ENCODE data around the gene CLEC2D.

DNA sequence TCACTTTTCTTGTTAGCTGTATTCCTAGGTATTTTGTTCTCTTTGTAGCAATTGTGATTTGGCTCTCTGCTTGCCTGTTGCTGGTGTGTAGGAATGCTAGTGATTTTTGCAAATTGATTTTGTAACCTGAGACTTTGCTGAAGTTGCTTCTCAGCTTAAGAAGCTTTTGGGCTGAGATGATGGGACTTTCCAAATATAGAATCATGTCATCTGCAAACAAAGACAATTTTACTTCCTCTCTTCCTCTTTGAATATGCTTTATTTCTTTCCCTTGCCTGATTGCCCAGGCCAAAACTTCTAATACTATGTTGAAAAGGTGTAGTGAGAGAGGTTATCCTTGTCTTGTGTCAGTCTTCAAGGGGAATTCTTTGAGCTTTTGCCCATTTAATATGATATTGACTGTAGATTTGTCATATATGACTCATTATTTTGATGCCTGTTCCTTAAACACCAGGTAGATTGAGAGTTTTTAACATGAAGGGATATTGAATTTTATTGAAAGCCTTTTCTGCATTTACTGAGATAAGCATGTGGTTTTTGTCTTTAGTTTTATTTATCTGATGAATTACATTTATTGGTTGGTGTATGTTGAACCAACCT is 36.7 kb downstream of the CLEC2D start:
- TF ChIP-seq, protein P1, sequence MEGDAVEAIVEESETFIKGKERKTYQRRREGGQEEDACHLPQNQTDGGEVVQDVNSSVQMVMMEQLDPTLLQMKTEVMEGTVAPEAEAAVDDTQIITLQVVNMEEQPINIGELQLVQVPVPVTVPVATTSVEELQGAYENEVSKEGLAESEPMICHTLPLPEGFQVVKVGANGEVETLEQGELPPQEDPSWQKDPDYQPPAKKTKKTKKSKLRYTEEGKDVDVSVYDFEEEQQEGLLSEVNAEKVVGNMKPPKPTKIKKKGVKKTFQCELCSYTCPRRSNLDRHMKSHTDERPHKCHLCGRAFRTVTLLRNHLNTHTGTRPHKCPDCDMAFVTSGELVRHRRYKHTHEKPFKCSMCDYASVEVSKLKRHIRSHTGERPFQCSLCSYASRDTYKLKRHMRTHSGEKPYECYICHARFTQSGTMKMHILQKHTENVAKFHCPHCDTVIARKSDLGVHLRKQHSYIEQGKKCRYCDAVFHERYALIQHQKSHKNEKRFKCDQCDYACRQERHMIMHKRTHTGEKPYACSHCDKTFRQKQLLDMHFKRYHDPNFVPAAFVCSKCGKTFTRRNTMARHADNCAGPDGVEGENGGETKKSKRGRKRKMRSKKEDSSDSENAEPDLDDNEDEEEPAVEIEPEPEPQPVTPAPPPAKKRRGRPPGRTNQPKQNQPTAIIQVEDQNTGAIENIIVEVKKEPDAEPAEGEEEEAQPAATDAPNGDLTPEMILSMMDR (conservative IDR thresholded peaks at IDR 0.05; ENCODE audit: low read depth, low read length) = no peak
- no peak for TF ChIP-seq EZH2 (IDR thresholded peaks at IDR 0.05; ENCODE audit: low read length, unreplicated experiment)
